GM19238 (cell line): Measurements from ENCODE around the gene NCAPD2.

Source experiments
- DNase-seq: peaks from one replicate; pipeline ENCODE4 v3.0.0; 2011; ENCODE audit warnings: low spot score; ENCODE audit not compliant: insufficient read length

NCAPD2 gene, protein sequence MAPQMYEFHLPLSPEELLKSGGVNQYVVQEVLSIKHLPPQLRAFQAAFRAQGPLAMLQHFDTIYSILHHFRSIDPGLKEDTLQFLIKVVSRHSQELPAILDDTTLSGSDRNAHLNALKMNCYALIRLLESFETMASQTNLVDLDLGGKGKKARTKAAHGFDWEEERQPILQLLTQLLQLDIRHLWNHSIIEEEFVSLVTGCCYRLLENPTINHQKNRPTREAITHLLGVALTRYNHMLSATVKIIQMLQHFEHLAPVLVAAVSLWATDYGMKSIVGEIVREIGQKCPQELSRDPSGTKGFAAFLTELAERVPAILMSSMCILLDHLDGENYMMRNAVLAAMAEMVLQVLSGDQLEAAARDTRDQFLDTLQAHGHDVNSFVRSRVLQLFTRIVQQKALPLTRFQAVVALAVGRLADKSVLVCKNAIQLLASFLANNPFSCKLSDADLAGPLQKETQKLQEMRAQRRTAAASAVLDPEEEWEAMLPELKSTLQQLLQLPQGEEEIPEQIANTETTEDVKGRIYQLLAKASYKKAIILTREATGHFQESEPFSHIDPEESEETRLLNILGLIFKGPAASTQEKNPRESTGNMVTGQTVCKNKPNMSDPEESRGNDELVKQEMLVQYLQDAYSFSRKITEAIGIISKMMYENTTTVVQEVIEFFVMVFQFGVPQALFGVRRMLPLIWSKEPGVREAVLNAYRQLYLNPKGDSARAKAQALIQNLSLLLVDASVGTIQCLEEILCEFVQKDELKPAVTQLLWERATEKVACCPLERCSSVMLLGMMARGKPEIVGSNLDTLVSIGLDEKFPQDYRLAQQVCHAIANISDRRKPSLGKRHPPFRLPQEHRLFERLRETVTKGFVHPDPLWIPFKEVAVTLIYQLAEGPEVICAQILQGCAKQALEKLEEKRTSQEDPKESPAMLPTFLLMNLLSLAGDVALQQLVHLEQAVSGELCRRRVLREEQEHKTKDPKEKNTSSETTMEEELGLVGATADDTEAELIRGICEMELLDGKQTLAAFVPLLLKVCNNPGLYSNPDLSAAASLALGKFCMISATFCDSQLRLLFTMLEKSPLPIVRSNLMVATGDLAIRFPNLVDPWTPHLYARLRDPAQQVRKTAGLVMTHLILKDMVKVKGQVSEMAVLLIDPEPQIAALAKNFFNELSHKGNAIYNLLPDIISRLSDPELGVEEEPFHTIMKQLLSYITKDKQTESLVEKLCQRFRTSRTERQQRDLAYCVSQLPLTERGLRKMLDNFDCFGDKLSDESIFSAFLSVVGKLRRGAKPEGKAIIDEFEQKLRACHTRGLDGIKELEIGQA (N-terminal part only)

DNA sequence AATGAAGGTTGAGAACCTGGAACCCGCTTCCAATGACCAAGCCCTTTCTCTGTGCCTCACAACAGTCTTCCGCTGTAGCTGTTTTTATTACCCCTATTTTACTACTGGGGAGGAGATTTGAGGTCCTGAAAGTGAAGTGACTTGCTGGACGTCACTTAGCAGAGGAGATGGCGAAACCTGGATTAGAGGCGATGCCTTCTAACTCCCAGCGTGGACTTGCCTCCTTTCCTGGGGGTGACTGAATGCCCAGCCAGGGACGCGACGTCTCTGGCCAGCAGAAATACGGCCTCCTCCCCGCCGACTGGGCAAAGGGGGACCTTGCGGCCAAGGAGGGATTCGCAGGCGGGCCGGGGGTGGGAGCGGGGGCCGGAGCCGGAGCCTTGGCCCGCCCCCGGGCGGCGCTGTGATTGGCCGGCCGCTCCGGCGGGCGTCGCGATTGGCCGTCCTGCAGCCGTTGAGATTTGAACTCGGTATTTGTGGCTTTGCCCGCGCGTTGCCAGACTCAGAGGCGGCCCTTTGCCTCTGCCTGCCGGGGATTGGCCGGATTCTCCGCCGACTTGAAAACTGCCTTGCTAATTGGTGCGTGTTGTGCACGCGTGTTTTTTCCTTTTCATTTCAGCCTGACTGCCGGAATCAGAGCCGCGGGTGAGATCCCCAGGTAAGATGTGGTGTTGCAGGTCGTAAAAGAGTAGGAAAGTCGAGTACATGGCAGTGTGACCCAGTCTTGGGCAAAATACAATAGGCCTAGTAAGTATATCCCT, at the start of gene NCAPD2:
NCAPD2 (plus strand) TSS at position 606 of the 761 bp plus-strand sequence. CDS start 997 bp downstream, outside the sequence.
- peak; percentile 88 for DNase-seq

DNA sequence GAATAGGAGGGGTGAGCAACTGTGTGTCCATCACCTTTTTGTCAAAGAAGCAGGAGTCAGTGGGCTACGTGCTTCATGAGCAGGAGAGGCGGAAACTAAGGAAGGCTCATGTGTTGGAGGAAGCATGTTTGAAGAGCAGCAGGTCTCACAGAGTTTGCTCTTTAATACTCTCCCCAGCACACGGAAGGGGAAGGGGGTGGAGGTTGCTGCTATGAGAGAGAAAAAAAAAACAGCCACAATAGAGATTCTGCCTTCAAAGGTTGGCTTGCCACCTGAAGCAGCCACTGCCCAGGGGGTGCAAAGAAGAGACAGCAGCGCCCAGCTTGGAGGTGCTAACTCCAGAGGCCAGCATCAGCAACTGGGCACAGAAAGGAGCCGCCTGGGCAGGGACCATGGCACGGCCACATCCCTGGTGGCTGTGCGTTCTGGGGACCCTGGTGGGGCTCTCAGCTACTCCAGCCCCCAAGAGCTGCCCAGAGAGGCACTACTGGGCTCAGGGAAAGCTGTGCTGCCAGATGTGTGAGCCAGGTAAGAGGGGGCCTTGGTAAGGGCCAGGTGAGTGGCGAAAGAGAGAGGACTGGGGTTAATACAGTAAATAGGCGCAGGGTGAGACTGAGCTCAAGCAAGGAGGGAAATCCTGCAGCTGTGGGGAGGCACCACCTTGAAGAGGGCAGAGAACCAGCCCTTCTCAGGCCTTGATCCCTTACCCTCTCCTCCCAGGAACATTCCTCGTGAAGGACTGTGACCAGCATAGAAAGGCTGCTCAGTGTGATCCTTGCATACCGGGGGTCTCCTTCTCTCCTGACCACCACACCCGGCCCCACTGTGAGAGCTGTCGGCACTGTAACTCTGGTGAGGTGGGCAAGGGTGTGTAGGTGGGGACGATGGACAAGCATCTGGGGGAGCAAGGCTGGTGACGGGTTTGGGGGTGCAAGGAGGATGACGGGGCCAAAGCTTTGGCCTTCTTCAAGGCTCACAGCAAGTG, 48.9 kb upstream of the NCAPD2 start, which contains the start of gene CD27:
CD27 (plus strand) TSS at position 252 of the 985 bp plus-strand sequence; CDS start at position 393, 141 bp downstream.
- DNase-seq = no peak

- DNase-seq = no peak
Observed at GRCh38 chr12:6450091-6450868, 43.6 kb upstream of the NCAPD2 start.

DNA sequence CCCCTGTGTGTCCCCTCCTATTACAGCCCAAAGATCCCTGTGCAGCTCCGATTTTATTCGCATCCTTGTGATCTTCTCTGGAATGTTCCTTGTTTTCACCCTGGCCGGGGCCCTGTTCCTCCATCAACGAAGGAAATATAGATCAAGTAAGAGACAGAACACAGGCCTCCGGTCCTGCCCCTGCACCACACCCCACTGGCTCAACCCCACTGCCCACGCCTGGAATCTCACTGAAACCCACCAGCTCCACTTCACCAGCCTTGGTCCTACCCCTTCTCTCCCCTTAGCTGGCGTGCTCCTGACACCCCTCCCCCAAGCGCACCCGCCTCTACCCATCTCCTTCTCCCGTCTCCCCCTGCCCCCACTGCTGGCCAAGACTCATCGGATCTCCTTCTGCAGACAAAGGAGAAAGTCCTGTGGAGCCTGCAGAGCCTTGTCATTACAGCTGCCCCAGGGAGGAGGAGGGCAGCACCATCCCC, 43.0 kb upstream of the NCAPD2 start:
- DNase-seq = no peak

GRCh38 chr12:6451348-6452244, 42.3 kb upstream of the NCAPD2 start, which contains the start of gene TAPBPL:
TSS of gene TAPBPL (plus strand) at chr12:6452042. CDS start at chr12:6452249, 207 bp downstream.
- DNase-seq = peak; percentile 73

DNA sequence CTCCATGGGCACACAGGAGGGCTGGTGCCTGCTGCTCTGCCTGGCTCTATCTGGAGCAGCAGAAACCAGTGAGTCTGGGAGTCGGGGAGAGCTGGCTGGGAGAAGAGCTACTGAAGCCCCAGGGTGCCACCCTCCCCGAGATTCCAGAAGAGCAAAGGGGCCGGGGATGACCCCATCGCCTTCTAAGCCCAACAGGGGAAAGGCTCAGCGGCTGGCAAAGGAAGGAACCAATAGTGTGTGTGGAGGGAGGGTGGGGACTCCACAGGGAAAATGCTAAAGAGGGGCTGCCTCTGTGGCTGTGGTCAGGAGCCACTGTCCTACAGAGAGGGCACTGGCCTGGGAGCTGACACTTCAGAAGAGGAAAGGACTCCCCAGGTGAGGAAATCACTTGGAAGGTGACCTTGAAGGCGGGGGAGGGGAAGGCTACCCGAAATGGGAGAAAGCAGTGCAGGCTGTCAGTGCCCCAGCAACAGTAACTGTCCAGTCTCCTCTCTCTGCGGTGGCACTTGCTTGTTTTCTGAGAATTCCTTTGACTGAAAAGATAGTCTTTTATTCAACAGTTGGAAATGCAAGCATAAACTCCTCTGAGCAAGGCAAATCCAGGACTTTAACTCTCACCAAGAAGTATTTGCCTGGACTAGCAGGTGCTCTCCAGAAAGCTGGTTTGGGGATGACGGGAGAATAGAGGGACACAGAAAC, 41.5 kb upstream of the NCAPD2 start:
- no peak for DNase-seq

GRCh38 chr12:6452944-6453630, 40.8 kb upstream of the NCAPD2 start:
- DNase-seq = no peak

DNA sequence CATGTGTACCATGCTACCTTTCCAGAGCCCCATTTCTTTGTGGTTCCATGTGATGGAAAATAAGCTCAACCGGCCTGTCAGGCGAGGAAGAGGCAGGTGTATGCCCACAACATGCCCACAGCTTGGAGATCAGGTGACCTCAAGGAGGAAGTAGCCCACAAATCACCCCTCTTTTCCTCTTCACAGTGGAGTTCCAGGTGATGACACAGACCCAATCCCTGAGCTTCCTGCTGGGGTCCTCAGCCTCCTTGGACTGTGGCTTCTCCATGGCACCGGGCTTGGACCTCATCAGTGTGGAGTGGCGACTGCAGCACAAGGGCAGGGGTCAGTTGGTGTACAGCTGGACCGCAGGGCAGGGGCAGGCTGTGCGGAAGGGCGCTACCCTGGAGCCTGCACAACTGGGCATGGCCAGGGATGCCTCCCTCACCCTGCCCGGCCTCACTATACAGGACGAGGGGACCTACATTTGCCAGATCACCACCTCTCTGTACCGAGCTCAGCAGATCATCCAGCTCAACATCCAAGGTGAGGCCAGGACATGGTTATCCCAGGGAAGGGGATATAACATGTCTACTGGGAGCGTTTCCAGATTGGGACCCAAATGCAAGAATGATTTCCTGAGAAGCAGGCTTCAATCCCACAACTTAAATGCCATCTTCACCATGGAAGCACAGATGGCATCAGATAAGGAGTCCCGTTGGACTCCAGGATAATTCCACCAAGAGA, 36.5 kb upstream of the NCAPD2 start:
- no peak for DNase-seq

DNA sequence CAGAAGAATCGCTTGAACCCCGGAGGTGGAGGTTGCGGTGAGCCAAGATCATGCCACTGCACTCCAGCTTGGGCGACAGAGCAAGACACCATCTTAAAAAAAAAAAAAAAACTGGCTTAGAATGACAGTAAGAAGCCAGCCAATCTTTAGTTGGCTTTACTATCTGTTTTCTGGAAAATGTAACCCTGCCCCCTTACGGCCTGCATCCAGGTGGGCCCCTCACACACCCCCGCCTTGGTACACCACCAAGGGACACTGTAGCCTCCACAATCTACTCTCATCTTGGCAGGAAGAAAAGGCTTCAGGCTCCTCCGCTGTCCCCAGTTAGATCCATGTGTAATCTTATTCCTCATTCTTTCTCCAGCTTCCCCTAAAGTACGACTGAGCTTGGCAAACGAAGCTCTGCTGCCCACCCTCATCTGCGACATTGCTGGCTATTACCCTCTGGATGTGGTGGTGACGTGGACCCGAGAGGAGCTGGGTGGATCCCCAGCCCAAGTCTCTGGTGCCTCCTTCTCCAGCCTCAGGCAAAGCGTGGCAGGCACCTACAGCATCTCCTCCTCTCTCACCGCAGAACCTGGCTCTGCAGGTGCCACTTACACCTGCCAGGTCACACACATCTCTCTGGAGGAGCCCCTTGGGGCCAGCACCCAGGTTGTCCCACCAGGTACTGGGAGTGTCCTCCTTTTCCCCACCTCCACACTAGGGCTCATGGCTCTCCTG, 35.5 kb upstream of the NCAPD2 start:
- DNase-seq = no peak

GRCh38 chr12:6459004-6459337, 34.9 kb upstream of the NCAPD2 start:
- no peak for DNase-seq

DNA sequence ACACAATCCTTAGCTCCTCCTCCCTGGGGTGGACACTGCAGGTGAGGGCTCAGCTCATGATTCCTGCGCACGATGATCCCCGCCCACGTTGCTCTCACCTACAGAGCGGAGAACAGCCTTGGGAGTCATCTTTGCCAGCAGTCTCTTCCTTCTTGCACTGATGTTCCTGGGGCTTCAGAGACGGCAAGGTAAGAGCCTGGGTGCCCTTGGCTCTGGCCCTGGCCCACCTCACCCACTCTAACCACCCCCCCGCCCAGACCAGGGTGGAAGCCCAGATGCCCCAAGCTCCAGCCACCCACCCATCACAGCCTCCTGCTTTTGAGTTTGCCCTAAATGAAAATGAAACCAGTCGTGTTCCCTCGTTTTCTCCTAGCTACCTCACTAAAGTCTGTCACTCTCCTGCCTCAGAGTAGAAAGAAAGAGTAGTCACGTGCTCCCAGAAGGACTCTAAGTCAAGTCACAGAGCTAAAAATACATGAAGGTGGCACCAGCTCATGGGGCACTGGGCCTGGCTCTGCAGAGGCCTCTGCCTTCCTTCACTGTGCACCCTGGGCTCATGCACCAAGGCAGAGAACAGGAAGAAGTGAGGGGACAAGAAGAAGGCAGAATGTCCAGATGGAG, 33.0 kb upstream of the NCAPD2 start:
- DNase-seq = no peak

DNA sequence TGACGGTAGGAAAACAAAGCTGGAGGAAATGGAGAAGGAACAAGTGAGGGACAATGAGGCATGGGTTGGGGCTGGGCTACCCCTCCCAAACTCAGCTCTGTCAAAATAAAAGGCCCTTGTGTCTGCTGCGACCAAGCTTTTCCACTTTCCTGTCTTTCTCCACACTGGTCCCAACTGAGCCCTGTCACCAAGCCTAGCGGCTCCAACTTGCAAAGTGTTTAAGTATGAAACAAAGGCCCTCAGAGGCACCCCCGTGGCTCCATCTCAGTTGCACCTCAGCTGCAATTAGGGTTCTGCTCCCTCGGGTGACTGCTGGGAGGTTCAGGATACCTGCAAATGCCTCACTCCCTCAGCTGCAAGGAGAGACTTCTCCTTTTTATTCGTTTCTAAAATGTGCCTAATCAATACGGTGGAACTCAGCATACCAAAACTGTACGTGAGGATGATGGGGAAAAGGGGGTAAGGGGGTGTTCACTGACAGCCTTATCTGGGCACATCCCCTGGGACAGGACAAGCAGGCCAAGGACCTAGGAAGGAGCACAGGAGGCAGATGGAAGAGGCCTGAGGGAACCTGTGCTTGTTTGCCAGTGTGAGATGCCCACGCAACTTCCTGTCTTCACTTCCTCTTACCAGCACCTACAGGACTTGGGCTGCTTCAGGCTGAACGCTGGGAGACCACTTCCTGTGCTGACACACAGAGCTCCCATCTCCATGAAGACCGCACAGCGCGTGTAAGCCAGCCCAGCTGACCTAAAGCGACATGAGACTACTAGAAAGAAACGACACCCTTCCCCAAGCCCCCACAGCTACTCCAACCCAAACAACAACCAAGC, 32.3 kb upstream of the NCAPD2 start:
- DNase-seq = peak; percentile 77

- DNase-seq = no peak
Observed at GRCh38 chr12:6462234-6462995, 31.5 kb upstream of the NCAPD2 start.
